IMR-90 (cell line): Measurements from ENCODE around the gene PCP2.

Experiments used
- BHLHE40 ChIP-seq: fragments of 150-350 bp; IDR thresholded peaks from 2 replicates; pipeline ENCODE4 v1.6.1; 2016; ENCODE audit warnings: mild to moderate bottlenecking, low read depth, low read length
- CEBPB ChIP-seq: IDR thresholded peaks from 2 replicates; pipeline ENCODE4 v1.6.1; 2012; ENCODE audit warnings: low read depth, low read length, improper control_type of control experiment
- CHD1 ChIP-seq: IDR thresholded peaks from 2 replicates; pipeline ENCODE4 v1.6.1; 2012; ENCODE audit warnings: low read depth, low read length, improper control_type of control experiment
- CTCF ChIP-seq: conservative IDR thresholded peaks from 2 replicates; pipeline ENCODE4 v1.5.1; 2012; ENCODE audit warnings: mild to moderate bottlenecking, low read depth, low read length, improper control_type of control experiment
- ELK1 ChIP-seq: fragments of 150-350 bp; IDR thresholded peaks from 2 replicates; pipeline ENCODE4 v1.6.1; 2016; ENCODE audit warnings: low read depth, mild to moderate bottlenecking, low read length, moderate library complexity, borderline replicate concordance
- FOS ChIP-seq: fragments of 150-350 bp; IDR thresholded peaks from 2 replicates; pipeline ENCODE4 v1.6.1; 2016; ENCODE audit warnings: low read depth, low read length
- MAFK ChIP-seq: IDR thresholded peaks from 2 replicates; pipeline ENCODE4 v1.6.1; 2012; ENCODE audit warnings: low read depth, low read length, improper control_type of control experiment
- MXI1 ChIP-seq: IDR thresholded peaks from 2 replicates; pipeline ENCODE4 v1.6.1; 2012; ENCODE audit warnings: low read depth, mild to moderate bottlenecking, low read length, moderate library complexity, borderline replicate concordance
- NFE2L2 ChIP-seq: fragments of 150-350 bp; IDR thresholded peaks from 2 replicates; pipeline ENCODE4 v1.6.1; 2016; ENCODE audit warnings: low read depth, mild to moderate bottlenecking, low read length
- POLR2A ChIP-seq: IDR thresholded peaks from 2 replicates; pipeline ENCODE4 v1.6.1; 2012; ENCODE audit warnings: mild to moderate bottlenecking, low read depth, low read length
- RAD21 ChIP-seq: IDR thresholded peaks from 2 replicates; pipeline ENCODE4 v1.6.1; 2012; ENCODE audit warnings: low read length, improper control_type of control experiment
- RFX5 ChIP-seq: IDR thresholded peaks from 2 replicates; pipeline ENCODE4 v1.8.0; 2012; ENCODE audit warnings: low read depth, mild to moderate bottlenecking, low read length, moderate library complexity
- SMC3 ChIP-seq: fragments of 150-350 bp; IDR thresholded peaks from 2 replicates; pipeline ENCODE4 v1.6.1; 2016; ENCODE audit warnings: low read depth, mild to moderate bottlenecking, antibody characterized with exemption, low read length, moderate library complexity
- USF2 ChIP-seq: fragments of 150-350 bp; IDR thresholded peaks from 2 replicates; pipeline ENCODE4 v1.6.1; 2017; ENCODE audit warnings: mild to moderate bottlenecking, antibody characterized with exemption, low read length, low read depth

GRCh38 chr19:7682175-7682855 lies 48.8 kb upstream of the PCP2 start:
- TF ChIP-seq CTCF, result 0 out of 2 replicates have a peak, but pooled peaks have one; percentile 11
- no peak for TF ChIP-seq USF2
- TF ChIP-seq RFX5, result no peak
- TF ChIP-seq CEBPB, result no peak
- no peak for TF ChIP-seq CHD1
- TF ChIP-seq BHLHE40, result no peak
- TF ChIP-seq MAFK, result no peak
- TF ChIP-seq MXI1, result no peak
- no peak for TF ChIP-seq SMC3
- no peak for TF ChIP-seq POLR2A
- TF ChIP-seq ELK1, result no peak
- no peak for TF ChIP-seq NFE2L2
- no peak for TF ChIP-seq RAD21
- no peak for TF ChIP-seq FOS
